Renal cortical epithelial cell (primary cell): ENCODE measurements around the gene BCL11B. TPM values are rescaled to one million over a fixed set of nuclear protein-coding genes. Genes with fewer than 3 reads are reported as not detected.
A peak's percentile ranks its signal among the peaks of the same experiment; 100 is the strongest.

Experiments
- DNase-seq: peaks from one replicate; pipeline ENCODE4 v3.0.0-alpha.2; 2011; ENCODE audit warnings: low read depth
- total RNA-seq: library from RNA; depleted of rRNA; stranded (reverse); fragments of >200 nt; gene quantifications from 2 replicates; pipeline ENCODE4 v1.2.3, GENCODE V29; 2014

Gene BCL11B
- total RNA-seq, 1 donor from 2014 or later = 0.20 TPM

DNA sequence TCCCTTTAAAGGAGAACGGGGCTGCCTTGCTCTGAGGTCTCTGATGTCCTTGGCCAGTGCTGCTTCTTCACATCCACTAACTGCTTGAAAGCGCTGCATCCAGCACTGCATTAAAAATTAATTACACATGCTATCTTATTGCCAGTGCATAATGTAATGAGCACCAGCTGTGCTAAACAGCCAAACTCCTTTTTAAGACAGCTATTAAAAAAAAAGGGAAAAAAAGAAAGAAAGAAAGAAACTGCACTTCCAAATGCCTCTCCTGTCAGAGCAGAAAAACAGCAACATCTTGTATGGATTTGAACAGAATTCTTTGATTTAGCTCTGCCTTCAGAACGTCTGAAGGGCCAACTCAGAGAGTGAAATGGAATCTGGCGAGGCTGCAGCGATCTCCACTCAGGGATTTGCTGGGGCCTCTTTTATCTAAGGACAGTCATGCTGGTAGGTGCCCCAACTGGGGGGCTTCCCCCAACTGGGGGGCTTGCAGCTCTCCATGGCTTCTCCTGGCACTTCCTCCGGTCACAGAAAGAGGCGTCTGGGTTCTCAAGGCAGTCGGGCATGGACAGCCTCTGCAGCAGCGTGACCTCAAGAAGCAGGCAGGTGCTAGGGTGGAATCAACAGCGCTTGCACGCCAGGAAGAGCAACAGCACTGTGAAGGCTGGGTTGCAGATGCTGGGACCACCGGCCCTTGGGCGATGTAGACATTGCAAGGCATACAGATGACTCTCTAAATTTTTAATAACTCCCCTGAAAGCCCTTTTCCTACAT lies 46.4 kb downstream of the BCL11B start:
- DNase-seq = no peak

DNA sequence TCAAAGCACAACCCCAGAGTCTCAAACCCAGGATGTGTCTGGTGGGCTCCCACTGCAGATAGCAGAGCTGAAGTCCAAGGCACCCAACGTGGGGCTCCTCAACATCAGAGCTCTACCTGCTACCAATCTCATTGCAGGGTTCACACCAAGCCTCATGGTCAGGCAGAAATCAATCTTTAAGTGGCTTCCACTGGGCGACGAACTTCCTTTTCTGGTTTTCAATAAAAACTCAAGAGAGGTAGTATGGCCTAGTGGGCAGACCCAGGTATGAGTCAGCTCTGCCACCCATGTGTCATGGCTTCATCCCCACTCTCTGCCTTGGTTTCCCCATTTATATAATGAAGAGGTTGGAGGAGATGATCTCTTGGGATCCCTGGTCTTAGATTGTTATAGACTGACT lies 47.0 kb downstream of the BCL11B start:
- no peak for DNase-seq

DNA sequence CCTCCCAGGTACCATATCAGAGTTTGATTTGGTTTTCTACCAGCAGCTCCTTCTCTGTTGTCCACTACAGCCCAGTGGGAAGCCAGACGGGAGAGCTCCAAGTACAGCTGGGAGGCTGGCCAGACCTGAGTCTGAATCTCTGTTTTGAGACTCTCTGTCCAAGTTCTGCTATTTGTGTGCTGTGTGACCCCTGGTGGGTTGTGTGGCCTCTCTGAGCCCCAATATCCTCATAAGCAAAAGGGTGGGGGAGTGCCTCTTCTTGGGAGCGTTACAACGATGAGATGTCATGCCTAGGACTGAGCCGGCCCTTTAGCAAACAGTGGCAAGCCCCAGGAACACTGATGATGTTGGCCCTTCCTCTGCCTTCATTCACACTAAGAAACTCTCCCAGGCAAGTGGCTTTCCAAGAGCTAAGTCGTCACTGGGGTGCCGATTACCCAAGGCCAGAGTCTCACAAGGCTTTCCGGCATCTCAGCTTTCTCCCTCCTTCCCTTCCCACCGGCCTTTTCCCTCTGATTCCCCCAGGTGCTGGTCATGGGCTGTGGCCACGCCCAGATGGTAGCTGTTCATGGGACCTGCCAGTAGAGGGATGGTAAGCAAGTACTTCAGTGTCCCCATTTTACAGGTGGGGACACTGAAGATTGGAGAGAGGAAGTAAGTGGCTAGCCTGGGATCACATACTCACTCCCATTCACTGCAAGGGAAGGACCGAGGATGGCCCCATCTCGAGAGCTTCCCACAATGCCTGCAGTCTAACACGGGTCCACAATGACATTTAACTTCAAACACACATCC lies 47.7 kb downstream of the BCL11B start:
- DNase-seq = no peak

DNA sequence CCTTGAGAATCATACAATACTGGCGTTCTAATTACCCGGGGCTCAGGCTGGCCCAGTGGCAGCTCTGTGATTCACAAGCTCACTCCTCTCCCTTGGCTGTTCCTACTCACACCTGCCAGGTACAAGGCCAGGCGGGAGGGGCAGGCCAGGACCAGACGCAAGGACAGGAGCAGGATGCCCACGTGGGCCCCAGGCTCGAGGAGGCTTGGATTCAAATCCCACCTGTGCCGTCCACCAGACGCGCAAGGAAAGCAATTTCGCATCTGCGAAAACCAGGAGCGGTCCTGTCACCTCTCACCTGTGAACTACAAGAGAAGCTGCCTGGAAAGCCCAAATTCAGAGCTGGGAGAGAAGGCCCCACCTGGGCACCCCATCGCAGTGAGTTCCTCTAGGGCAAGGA lies 50.6 kb downstream of the BCL11B start:
- DNase-seq = no peak

DNA sequence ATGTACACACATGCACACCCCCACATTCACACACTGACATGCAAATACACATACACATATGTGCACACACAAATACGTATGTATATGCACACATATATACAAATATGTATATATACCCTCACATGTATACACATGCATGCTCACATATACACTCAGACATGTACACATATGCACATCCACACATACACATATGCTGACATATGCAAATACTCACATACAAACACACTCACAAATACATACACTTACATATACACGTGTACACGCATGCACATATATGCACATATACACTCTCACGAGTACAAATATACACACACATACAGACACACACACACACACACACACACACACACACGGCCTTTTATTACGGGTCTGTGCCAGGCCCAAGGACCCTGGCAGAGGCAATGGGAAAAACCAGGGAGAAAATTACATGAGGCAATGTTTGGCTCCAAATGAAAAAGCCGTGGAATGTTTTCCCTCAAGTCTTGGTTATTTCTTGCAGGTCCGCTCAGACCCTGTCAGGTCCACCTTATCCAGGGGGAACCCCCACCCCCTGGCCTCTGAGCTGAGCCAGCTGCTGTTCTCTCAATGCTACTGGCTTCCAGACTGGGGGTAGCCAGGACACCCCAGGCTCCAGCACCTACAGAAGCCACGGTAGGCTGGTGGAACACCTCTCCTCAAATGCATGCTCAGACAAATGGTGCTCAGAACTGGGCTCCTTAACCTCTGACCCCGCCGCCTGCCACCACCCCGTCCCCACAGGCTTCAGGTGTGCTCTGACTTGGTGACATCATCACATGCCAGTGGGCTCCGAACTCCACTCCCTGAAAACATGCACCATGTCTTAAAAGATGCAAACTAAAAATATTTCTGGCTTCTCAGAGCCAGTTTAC lies 54.7 kb downstream of the BCL11B start:
- no peak for DNase-seq

DNA sequence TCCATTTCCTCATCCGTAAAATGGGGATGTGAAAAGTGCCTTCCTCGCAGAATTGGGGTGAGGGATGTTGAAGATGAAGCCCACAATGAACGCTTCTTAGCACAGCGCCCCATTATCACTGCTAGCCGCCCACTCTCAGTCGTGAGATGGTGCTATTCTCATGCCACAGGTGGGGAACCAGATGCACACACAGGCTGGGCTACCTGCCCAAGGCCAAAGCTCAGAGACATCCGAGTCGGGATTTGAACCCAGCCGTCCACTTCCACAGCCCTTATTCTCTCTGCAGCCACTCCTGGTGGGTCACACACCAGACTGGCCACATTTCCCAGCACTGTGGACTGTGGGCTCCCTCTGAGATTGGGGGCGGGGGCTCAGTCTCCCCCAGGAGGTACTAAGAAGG lies 55.8 kb downstream of the BCL11B start:
- no peak for DNase-seq

DNA sequence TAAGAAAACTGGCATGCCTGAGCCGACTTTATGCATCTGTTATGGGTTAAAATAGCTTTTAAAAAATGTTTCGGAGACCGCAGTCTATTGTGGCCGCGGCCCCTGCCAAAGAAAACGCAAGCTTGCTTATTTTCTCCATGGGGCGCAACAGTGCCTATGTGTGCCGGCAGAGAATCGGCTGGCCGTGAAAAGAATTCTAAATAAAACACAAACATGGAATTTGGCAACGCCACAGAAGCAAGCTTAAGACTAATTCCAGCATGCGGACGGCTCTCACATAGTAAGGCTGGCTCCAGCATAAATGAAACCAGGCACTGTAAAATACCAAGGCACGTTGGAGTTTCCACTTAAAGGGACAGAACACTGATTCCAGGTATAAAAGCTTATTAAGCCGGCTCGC lies 56.7 kb downstream of the BCL11B start:
- DNase-seq = peak; percentile 46

DNA sequence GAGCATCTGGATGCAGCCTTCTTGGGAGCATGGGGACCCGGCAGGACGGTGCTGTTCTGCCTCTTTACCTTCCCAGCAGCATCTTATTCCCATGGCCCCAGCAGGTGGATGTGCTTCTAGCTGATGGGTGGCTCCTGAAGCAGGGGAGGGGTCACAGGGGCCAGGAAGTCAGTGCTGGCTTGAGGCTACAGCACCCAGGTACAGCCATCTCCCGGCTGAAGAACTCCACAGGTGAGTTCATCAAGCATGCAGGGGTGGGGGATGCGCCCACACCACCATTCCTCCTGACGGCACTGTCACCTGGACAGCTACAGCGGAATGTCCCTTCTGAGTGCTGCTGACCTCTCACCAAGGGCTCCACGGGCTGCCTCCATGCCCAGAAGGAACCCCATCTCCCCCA lies 57.3 kb downstream of the BCL11B start:
- DNase-seq = no peak

DNA sequence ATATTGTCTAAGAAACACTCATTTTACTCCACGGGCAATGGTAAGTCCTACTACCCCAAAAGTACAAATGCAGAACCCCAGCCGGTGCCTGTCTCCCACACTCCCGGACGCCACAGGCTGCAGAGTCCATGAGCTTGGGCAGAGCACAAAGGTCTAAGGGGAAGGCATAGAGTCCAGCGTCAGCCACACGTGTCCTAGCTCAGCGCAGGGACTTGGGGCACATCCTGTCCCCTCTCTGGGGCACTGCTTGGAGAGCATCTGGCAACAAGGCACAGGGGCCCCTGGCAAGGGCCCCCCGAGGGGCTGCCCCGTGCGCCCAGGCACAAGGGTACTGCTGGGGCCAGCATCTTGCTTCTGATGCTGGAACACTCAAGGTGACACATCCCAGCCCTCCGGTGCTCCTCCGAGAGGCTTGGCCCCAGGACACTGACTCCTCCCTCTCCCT lies 58.4 kb downstream of the BCL11B start:
- DNase-seq = no peak

DNA sequence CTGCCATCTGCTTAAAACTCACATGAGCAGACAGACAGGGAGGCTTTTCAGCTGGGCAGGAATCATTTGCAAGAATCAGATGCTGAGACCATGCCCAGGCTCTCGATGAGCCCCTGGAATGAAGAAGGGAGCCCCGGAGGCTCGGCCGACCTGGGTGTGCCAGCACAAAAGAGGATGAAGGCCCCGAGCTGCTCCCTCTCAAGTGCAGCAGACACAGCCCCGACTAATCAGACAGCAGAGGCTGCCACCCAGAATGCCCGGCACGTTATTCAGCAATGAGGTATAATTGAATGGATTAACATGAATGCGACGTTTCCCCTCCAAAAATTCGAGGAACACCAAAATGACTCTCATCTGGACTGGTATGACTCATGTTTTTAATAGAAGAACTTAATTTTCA lies 58.9 kb downstream of the BCL11B start:
- DNase-seq = no peak

DNA sequence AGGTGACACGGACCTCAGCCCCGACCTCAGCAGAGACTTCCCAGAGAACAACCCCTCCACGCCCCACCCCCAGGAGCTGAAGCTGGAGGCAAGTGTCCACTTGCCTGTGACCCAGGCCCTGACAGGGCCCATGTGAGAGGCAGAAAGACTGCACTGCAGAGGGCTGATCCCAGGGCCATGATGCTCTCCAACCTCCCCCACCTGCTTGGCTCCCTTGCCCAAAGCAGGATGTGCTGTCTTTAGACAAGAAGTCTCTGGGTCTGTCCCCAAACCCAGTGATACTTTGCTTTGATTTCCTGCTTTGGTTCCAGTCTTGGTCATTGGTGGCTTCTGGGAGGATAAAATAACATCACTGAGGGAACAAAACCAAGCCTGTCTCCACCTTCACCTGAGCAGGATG lies 59.4 kb downstream of the BCL11B start:
- DNase-seq = no peak

DNA sequence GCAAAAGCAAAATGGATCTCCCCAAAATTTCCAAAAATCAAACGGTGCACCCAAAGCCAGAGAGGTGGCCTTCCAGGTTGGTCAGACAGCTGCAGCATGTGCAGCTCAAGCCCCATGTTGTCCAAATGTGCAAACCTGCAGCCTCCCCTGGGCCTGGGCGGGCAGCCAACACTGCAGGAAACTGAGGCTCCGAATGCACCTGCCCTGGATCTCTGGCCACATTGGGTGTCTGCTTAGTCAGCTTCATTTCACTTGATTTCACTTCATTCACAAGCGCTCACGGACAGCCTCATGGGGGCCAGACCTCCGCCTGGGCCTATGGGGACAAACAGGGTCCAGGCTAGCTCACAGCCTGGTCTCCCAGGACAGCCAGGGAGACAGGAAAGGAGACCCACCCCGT lies 59.8 kb downstream of the BCL11B start:
- DNase-seq = no peak

DNA sequence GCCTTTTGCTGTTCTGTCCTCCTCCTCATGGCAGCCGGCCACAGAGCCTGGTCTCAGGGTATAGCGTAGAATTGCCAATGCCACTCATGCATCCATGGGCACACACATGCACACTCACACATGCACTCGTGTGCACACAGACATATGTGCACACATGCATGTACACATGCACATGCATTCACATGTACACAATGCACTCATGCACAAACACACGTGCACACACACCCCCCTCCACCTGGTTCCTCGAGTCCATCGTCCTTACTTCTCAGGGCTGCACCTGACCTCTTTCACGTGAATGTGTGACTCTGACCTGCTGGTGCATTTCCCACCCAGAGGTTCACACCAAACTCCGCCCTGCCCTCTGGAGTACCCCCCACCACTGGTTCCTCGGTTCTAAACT lies 60.6 kb downstream of the BCL11B start:
- DNase-seq = no peak

DNA sequence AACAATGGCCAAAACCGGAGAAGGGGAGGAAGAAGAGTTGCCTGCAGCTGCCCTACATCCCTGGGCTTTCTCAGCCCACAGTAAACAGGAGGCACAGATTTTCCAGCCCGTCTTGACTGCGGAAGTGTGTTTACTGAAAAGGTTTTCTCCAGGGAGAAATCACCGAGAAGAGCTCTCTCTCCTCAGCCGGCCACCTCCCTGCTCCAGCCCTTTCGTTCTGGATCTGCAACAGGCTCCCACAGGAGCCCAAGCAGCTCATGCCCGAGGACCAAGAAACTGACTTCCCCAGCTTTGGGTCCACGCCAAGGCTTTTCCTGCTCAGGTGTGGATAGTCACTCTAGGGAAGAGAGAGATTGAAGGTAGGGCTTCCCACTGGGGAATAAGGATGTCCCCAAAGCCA lies 61.7 kb downstream of the BCL11B start:
- DNase-seq = no peak

DNA sequence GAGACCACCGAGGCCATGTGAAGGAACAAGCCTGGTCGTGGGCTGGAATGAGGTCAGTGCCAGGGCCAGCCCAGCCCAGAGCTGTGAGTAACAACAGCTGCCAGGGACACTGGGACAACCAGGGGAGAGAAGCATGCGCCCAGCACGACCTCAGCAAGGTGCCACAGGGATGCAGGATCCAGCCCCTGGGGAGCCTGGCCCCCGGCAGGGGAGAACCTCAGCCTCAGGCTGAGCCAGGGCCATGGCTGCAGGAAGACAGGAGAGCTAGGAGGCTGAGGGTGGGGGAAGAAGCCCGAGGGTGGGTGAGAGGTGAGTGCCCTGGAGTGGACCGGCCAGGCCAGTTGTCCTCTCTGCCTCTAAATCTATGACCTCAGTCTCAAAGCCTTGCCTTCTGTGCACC lies 62.6 kb downstream of the BCL11B start:
- DNase-seq = no peak

DNA sequence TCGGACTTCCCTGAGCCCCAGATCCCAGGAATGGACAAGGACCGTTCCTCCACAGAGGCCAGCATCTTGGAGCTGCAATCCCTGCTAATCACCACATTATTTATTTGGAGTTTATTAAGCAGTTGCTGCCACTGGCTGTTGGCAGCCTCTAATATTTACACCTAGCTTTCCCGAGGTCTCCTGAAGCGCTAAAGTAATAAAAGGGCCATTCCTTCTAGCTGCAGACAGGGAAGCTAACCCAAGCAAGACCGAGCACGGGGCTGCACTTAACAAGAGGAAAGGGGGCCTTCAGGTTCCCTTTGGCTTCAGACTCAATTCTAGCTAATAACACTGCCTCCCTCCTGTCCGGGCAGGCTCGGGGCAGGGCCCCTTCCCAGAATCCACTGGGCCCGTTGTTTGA lies 63.7 kb downstream of the BCL11B start:
- no peak for DNase-seq

DNA sequence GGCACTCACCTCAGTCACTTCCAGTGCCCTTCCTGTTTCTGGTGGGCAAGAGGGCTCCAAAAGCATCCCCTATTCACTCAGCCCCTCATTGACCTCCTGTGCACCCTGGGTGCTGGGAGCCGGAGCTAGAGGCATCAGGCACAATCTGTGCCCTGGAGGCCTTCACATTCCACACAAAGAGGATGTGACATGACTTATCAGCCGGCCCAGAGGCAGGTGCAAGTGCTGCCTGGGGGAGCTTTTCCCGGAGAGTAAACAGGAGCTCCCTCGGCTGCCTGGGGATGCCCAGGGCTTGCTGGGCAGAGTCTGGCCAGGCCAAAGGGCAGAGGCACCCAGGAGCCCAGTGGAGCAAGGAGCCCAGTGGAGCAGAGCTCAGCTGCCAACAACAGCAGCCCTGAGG lies 64.5 kb downstream of the BCL11B start:
- no peak for DNase-seq

DNA sequence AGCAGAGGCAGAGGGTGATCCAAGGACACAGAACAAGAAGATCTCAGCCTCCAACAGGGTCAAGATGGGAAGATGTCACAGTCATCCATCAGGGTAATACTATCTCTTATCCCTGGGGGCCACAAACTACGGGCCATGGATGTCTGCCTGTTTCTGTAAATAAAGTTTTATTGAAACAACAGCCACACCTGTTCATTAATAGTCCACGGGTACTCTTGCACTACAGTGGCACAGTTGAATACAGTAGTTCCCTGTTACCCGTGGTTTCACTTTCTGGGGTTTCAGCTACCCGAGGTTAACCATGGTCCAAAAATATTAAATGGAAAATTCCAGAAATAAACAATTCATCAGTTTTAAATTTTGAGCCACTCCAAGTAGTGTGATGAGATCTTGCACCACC lies 65.9 kb downstream of the BCL11B start:
- no peak for DNase-seq

DNA sequence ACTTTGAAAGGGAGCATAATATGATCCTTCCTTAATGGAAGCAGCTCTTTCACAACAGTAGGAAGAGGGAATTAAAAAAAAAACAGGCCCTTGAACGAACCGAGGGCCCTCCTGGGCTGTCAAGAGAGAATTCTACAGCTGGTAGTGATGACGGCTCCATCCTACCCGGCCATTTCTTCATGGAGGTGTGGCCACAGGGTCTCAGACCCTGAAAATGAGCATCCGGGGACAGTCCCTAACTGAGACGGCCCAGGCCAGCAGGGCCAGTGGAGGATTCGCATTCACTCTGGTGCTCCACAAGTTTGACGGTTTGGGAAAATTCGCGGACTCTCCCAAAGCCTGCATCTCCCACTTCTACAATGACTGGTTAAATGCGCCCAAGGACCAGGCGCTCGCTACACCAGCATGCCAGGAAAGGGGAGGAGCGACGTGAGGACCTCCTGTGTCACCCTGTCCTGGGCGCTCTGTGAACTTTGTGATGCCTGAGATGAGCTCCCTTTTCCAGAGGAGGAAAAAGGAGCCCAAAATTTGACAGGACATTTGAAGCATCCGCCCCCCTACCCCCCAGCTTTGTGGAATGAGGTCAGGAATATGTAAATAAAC lies 66.8 kb downstream of the BCL11B start:
- no peak for DNase-seq

DNA sequence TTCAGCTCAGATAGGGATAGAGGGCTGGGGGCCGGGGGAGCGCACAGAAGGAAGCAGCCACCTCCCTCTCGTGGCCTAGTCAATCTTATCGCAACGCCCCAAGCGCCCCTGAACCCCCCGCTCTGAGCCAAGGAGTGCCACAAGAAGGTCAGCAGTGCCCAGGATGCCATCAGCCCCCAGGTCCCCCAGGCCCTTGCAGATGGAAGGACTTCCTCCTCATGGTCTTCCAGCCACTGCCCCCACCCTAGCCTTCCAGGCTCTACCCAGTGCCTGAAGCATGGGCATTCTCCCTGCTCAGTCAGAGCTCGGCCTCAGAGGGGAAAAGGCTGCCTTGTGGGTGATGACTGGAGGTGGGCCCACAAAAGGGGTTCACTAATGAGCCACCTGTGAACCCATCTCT lies 68.2 kb downstream of the BCL11B start:
- no peak for DNase-seq

DNA sequence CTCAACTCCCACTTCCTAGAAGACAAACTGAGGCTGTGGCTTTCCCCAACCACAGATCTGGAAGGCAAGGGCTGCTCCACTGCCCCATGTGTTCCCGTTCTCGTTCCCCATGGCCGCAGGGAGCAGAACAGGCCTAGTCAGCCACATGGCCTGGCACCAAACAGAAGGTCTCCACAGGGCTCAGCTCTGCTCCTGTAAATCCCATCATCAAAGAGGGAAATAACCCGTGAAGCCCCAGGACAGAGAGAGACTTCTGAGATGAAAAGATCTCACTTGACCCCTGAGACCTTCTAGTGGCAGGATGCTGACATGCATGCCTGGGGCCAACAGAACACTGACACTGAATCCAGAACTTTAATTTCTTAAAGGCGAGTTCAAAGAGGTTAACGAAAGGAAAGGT lies 68.9 kb downstream of the BCL11B start:
- no peak for DNase-seq

DNA sequence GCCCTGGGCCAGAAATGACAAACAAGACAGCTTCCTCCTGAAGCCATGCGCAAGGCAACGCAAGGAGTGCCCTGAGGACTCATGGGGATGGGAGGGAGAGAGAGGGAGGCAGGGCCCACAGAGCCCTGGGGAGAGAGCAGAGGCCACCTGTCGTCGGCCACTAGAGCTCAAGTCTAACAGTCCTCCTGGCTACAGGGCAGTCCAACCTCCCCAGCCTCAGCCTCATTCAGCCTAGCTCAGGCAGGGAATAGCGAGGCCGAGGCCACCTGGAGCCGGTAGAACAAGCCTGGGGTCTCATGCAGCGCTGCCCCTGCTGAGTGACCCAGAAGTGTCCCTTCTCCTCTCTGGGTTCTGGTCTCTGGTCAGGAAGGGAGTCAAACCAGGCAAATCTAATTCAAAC lies 69.5 kb downstream of the BCL11B start:
- no peak for DNase-seq
